Right lobe of liver (tissue), 6 donors: ENCODE results near the gene MEGF9. TPM values are rescaled to one million over a fixed set of nuclear protein-coding genes. Genes with fewer than 3 reads are reported as not detected.
A peak's percentile ranks its signal among the peaks of the same experiment; 100 is the strongest.

Source experiments
- ATAC-seq, 4 donors: fragments of 200-7000 bp; cut with Tn5 transposase; one replicate each; pipeline ENCODE4 v1.9.1; 2020; ENCODE audit warnings: mild to moderate bottlenecking in 4 of 4, moderate library complexity in 4 of 4
- DNase-seq, 3 donors: peaks; one replicate each; pipeline ENCODE4 v3.0.0-alpha.2; 2020
- H3K27ac ChIP-seq, 3 donors: fragments of 200-600 bp; one replicate each; pipeline ENCODE4 v1.8.0; 2022
- H3K27me3 ChIP-seq, 2 donors: fragments of 200-600 bp; one replicate each; pipeline ENCODE4 v1.8.0; 2022
- H3K36me3 ChIP-seq, 4 donors: fragments of 200-600 bp; sonication (generic) in 1 of 4; one replicate each; pipeline versions ENCODE4 v1.5.1 to v1.8.0; 2017 to 2022; ENCODE audit warnings: control low read depth in 1 of 4
- H3K4me1 ChIP-seq, 4 donors: fragments of 200-600 bp; sonication (generic) in 1 of 4; one replicate each; pipeline versions ENCODE4 v1.5.1 to v1.8.0; 2017 to 2022; ENCODE audit warnings: control low read depth in 1 of 4
- H3K4me3 ChIP-seq, 3 donors: fragments of 200-600 bp; one replicate each; pipeline ENCODE4 v1.8.0; 2022
- H3K9me3 ChIP-seq, 4 donors: fragments of 200-600 bp; sonication (generic) in 1 of 4; one replicate each; pipeline versions ENCODE4 v1.5.1 to v1.8.0; 2017 to 2022; ENCODE audit warnings: control low read depth in 1 of 4
- POLR2A ChIP-seq: fragments of 450-650 bp; IDR thresholded peaks from one replicate; pipeline ENCODE4 v1.6.1; 2017; ENCODE audit warnings: antibody characterized with exemption, mild to moderate bottlenecking
- WGBS: methylation state at CpG from one replicate; pipeline ENCODE4 v1.1.6; 2018; ENCODE audit warnings: low coverage, low lambda C conversion rate; ENCODE audit not compliant: insufficient coverage; ENCODE audit errors: missing lambda C conversion rate; 5-methylcytosine and 5-hydroxymethylcytosine counted together
- intact Hi-C, 2 donors: fragments of 100-400 bp; cut with DNase I; formaldehyde crosslinking; loops; one replicate each; pipeline versions ENCODE4 v1.11.2 to v1.14.1; 2022
- total RNA-seq, 6 experiments: library from RNA; depleted of rRNA in 2 of 6; stranded (reverse); fragments of >200 nt in 2 of 6; fragmentation: NEBNext Ultra II Directional in 3 of 6; extraction: Animal tissue kit (Norgen Biotek cat#: 25700) in 3 of 6; gene quantifications; one replicate each; pipeline versions ENCODE4 v1.1.0 to v1.2.4, GENCODE V29; 2016 to 2023
- TF ChIP-seq, protein P1 (sequence below), 4 donors: fragments of 200-600 bp in 3 of 4; fragments of 450-650 bp in 1 of 4; IDR thresholded peaks; one replicate each; pipeline versions ENCODE4 v1.5.1 to v1.8.0; 2016 to 2022; ENCODE audit warnings: antibody characterized with exemption in 4 of 4, mild to moderate bottlenecking in 2 of 4
- donor health status: DM: no; HTN: yes; CAD: no.
- donor health status: DM: no; HTN: no; CAD: no.
- donor health status: DM: no; HTN: no; CAD: no.
- donor health status: DM: no; HTN: yes; CAD: no.
- donor health status: DM: no; HTN: yes; CAD: no.

Gene MEGF9
- total RNA-seq, 6 experiments from 2014 or later: 26.8 to 49.0 (median 38.2) TPM

- no peak for TF ChIP-seq POLR2A
- TF ChIP-seq, protein P1, sequence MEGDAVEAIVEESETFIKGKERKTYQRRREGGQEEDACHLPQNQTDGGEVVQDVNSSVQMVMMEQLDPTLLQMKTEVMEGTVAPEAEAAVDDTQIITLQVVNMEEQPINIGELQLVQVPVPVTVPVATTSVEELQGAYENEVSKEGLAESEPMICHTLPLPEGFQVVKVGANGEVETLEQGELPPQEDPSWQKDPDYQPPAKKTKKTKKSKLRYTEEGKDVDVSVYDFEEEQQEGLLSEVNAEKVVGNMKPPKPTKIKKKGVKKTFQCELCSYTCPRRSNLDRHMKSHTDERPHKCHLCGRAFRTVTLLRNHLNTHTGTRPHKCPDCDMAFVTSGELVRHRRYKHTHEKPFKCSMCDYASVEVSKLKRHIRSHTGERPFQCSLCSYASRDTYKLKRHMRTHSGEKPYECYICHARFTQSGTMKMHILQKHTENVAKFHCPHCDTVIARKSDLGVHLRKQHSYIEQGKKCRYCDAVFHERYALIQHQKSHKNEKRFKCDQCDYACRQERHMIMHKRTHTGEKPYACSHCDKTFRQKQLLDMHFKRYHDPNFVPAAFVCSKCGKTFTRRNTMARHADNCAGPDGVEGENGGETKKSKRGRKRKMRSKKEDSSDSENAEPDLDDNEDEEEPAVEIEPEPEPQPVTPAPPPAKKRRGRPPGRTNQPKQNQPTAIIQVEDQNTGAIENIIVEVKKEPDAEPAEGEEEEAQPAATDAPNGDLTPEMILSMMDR (IDR thresholded peaks at IDR 0.05): no peak
- peak; percentile 16 to 68 (median 46) for ATAC-seq
- Histone ChIP-seq H3K9me3 (no peaks in the 10 kb centered on the region), H3K27ac (peak overlapping the region in 2 of 3 donors; percentile 36 to 68), H3K36me3 (no peaks in the 10 kb centered on the region), H3K27me3 (no peaks in the 10 kb centered on the region), H3K4me1 (peaks cover 0 to 20% (median 4%) of the 10 kb centered on the region in 4 donors), H3K4me3 (no peak overlapping the region)
- 13% methylated on average over 3 of the region's 4 CpGs for WGBS
- no peak for DNase-seq
- intact Hi-C loops: no loop called here
Measured at GRCh38 chr9:120628207-120628924, 85.9 kb downstream of the MEGF9 start.

GRCh38 chr9:120627073-120627472 is 87.2 kb downstream of the MEGF9 start:
- ATAC-seq: peak in 3 of 4 donors; percentile 32 to 61 (median 61)
- peaks cover 0 to 20% (median 4%) of the 10 kb centered on the region in 4 donors for H3K4me1 ChIP-seq
- intact Hi-C loops: no loop called here
- 31% methylated on average over 2 of the region's 2 CpGs for WGBS
- peaks cover 0 to under 1% (median 0%) of the 10 kb centered on the region in 4 donors for H3K36me3 ChIP-seq
- H3K9me3 ChIP-seq: no peaks in the 10 kb centered on the region
- H3K27me3 ChIP-seq: no peaks in the 10 kb centered on the region
- H3K4me3 ChIP-seq: peak overlapping the region in 1 of 3 donors; percentile 11
- TF ChIP-seq POLR2A: no peak
- TF ChIP-seq, protein P1 (IDR thresholded peaks at IDR 0.05): no peak
- DNase-seq: no peak
- H3K27ac ChIP-seq: peak overlapping the region; percentile 36 to 68 (median 53)

GRCh38 chr9:120626512-120626911 is 87.8 kb downstream of the MEGF9 start:
- TF ChIP-seq POLR2A: no peak
- TF ChIP-seq, protein P1 (IDR thresholded peaks at IDR 0.05): no peak
- Histone ChIP-seq H3K36me3 (peaks cover 0 to 2% (median under 1%) of the 10 kb centered on the region in 4 donors), H3K27me3 (no peaks in the 10 kb centered on the region), H3K27ac (peak overlapping the region; percentile 36 to 68 (median 53)), H3K4me1 (peaks cover 0 to 20% (median 4%) of the 10 kb centered on the region in 4 donors), H3K9me3 (no peaks in the 10 kb centered on the region), H3K4me3 (peak overlapping the region in 1 of 3 donors; percentile 11)
- intact Hi-C loops: no loop called here
- peak; percentile 18 to 39 (median 26) for ATAC-seq
- WGBS: 50% methylated on average over 1 of the region's 1 CpG
- no peak for DNase-seq

DNA sequence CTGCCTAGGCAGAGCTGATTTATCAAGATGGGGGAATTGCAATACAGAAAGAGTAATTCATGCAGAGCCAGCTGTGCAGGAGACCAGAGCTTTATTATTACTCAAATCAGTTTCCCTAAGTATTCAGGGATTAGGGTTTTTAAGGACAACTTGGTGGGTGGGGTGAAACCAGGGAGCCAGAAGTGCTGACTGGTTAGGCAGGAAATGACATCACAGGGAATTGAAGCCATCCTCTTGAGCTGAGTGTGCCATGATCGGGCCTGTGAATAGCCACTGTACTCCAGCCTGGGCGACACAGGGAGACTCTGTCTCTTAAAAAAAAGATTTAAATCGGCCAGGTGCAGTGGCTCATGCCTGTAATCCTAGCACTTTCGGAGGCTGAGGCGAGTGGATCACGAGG is 89.0 kb downstream of the MEGF9 start:
- Histone ChIP-seq H3K9me3 (no peaks in the 10 kb centered on the region), H3K4me1 (peaks cover 0 to 20% (median 4%) of the 10 kb centered on the region in 4 donors), H3K4me3 (no peak overlapping the region), H3K27me3 (no peaks in the 10 kb centered on the region), H3K36me3 (peaks cover 0 to 3% (median 1%) of the 10 kb centered on the region in 4 donors), H3K27ac (no peak overlapping the region)
- ATAC-seq (no peak), DNase-seq (no peak)
- intact Hi-C loops: no loop called here
- TF ChIP-seq, protein P1 (IDR thresholded peaks at IDR 0.05): no peak
- no peak for TF ChIP-seq POLR2A
- 84% methylated on average over 3 of the region's 6 CpGs for WGBS
